ENCODE data around the gene ATP5MC3. TPM values are rescaled to one million over a fixed set of nuclear protein-coding genes. Genes with fewer than 3 reads are reported as not detected.

ATP5MC3 gene
- total and polyA plus RNA-seq, 10 donors: 53.4 to 195 (median 112) TPM

GRCh38 chr2:175126661-175127060 is 54.8 kb downstream of the ATP5MC3 start:
- Histone ChIP-seq H3K27ac (no peak overlapping the region), H3K27me3 (replicated peaks in 1 of 7) (no peaks in the 10 kb centered on the region), H3K36me3 (peaks cover 4 to 58% (median 21%) of the 10 kb centered on the region in 6 donors), H3K9me3 (no peaks in the 10 kb centered on the region), H3K4me3 (no peak overlapping the region), H3K4me1 (peaks cover 0 to 6% (median 0%) of the 10 kb centered on the region in 6 donors)
- WGBS, 5 donors: 96 to 100% (median 97%) methylated on average over 1 of the region's 1 CpG
- no peak for DNase-seq
- intact Hi-C loops (cut with DNase I; ENCODE audit: low total_unique reads): no loop called here
- TF ChIP-seq POLR2A (IDR thresholded peaks at IDR 0.05): no peak

Small RNA genes lying within 50 kb of the gene (microRNA-seq; reads per million reads assigned to microRNA genes)
- gene MIR933: 0.85 to 1.4 (median 1.1) reads per million in 3 donors

Small RNA genes lying within 50 kb of the gene (small RNA-seq; reads per million reads assigned to genes)
- 0 to 0.12 (median 0.04) reads per million in 4 donors for gene MIR933

Other genes with a start within 250 kb of the ATP5MC3 start
- 10 to 100 TPM in 4 of 7 donors, 1 to 10 TPM in 3; 5.4 to 14.6 (median 10.5) TPM for gene CHN1, start 176.3 kb downstream of the ATP5MC3 start, total RNA-seq
- 10 to 100 TPM in 1 of 3 donors, 1 to 10 TPM in 2; 7.0 to 12.4 (median 8.2) TPM for gene CHN1, start 176.3 kb downstream of the ATP5MC3 start, polyA plus RNA-seq
- 10 to 100 TPM; 56.4 to 71.6 (median 60.3) TPM for gene ATF2, start 13.5 kb downstream of the ATP5MC3 start, total RNA-seq
- 10 to 100 TPM; 16.3 to 18.1 (median 17.8) TPM for gene ATF2, start 13.5 kb downstream of the ATP5MC3 start, polyA plus RNA-seq

Measured in spleen (tissue), 11 donors.